ENCODE measurements around the gene FAM131A. TPM values are rescaled to one million over a fixed set of nuclear protein-coding genes. Genes with fewer than 3 reads are reported as not detected.

Gene FAM131A
- total RNA-seq, 1 donor from 2014 or later, result 6.7 TPM

DNA sequence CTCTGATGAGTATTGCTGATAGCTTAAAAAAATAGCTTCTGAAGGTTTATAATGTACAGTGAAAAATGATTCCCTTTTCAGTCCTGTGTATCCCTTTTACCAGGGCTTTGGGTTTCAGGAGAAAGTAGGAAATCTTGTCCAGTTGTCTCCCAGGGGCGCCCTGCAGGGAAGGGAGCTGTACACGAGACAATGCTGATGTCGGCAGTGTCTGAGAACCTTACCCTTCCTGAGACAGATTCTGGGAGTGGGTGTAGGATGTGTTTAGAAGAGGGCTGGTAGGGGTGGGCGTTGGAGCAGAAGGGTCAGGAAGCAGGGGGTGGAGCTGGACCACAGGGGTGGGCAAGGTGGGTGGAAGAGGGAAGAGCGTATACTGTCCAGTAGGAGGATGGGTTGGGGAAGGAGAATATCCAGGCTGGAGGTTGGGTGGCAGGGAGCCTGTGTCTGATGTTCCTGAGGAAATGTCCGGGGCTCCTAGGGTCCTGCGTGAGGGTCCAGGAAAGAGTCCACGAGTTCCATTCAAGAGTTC lies 35.0 kb downstream of the FAM131A start:
- intact Hi-C loops (cut with micrococcal nuclease), result loop anchor here (5.0 kb wide), 1 partner anchor 405 kb away; no protein-coding TSS in a partner anchor

GRCh38 chr3:184372911-184373310 lies 35.5 kb downstream of the FAM131A start:
- intact Hi-C loops (cut with micrococcal nuclease), result loop anchor here (5.0 kb wide), 1 partner anchor 404 kb away; no protein-coding TSS in a partner anchor

DNA sequence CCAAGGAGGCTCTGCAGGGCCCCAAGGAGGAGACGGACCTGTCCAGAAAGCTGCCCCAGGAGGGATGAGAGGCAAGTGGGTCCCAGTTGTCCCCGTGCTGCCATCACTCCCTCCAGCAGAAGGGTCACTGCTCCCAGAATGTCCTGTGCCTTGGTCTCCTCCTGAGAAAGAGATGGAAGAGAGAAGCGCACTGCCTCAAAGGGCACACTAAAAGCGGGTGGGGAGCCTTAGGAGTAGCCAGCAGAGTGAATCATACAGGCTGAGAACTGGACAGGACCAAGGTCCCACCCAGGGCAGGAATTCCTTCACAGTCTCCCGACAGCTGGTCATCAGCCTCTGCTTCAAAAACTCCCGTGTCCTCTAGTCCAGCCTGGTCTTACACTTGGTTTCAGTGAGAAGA lies 36.0 kb downstream of the FAM131A start:
- intact Hi-C loops (cut with micrococcal nuclease), result loop anchor here (5.0 kb wide), 1 partner anchor 404 kb away; no protein-coding TSS in a partner anchor

GRCh38 chr3:184375747-184376461 lies 38.5 kb downstream of the FAM131A start:
- intact Hi-C loops (cut with micrococcal nuclease), result no loop called here

GRCh38 chr3:184377374-184377773 lies 40.0 kb downstream of the FAM131A start:
- intact Hi-C loops (cut with micrococcal nuclease), result no loop called here

- intact Hi-C loops (cut with micrococcal nuclease), result no loop called here
Measured at GRCh38 chr3:184377882-184378445, 40.6 kb downstream of the FAM131A start, which contains the start of gene THPO. Gene THPO (minus strand): TSS chr3:184378207. CDS start chr3:184376259, 1,948 bp downstream.

DNA sequence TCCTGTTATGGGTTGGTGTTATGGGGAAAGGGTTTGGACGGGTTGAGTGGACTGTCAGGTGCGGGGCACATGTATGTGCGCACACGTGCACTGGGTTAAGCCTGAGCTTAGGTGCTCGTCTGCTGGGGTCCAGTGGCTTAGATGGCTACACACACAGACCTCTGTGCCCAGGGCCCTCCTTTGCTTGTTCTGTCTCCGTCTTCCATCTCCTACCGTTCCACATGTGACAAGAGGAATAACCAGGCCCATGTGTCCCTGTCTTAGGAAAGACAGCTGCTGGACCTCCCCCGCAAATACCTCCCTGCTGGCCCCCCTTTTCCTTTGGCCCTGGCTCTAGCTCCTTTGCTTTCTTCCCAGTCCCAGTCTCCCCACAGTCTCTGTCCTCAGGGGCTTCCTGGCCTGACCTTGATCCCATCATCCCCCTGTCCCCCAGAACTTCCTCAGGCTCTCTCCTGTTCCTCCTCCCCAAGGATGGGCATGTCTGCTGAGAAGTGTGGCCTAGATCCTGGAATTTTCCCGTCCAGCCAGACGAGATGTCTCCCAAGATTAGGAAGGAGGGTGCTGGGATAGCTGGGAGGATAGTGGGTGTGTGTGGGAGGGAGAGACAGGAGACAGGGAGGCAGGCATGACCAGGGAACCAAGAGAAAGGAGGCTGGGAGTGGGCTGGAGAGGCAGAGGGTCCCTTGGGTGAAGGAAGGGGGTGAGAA lies 41.4 kb downstream of the FAM131A start:
- intact Hi-C loops (cut with micrococcal nuclease), result no loop called here

DNA sequence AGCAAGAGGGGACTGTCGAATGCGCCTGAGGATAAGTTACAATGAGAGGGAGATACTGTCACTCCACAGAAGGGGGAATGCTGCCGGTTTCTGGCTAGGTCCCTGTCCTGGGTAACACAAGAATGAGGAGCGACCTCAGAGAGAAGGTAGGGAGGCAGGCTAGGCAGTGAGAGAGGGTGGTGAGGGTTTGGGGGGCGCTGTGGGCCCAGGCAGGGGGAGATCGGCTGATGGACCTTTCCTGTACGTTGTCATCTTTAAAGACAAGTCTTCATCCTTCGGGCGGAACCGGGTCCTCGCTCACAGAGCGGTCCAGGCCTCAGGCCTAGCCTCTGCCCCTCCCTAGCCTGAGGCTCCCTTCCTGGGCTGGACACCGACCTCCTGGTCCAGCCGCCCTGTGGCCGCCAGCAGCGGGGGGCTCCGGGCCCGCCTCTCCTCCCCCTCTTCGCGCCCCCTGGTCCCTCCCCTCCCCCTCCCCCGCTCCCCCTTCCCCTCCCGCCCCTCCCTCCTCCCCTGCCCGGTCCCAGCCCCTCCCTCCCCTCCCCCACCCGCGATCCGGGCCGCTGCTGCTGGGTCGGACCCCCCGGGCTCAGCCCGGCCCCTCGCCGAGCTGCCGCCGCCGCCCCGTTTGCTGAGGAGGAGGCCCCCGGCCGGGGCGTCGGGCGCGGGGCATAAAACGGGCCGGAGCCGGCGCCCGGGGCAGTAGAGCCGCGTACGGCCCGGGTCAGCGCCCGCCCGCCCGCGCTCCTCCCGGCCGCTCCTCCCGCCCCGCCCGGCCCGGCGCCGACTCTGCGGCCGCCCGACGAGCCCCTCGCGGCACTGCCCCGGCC lies 42.2 kb downstream of the FAM131A start, which contains the start of gene CHRD:
Gene CHRD (plus strand): TSS at position 697 of the 827 bp plus-strand sequence. CDS start 265 bp downstream, outside the sequence.
- intact Hi-C loops (cut with micrococcal nuclease), result no loop called here

- intact Hi-C loops (cut with micrococcal nuclease), result no loop called here
Measured at GRCh38 chr3:184380185-184380626, 42.8 kb downstream of the FAM131A start.

DNA sequence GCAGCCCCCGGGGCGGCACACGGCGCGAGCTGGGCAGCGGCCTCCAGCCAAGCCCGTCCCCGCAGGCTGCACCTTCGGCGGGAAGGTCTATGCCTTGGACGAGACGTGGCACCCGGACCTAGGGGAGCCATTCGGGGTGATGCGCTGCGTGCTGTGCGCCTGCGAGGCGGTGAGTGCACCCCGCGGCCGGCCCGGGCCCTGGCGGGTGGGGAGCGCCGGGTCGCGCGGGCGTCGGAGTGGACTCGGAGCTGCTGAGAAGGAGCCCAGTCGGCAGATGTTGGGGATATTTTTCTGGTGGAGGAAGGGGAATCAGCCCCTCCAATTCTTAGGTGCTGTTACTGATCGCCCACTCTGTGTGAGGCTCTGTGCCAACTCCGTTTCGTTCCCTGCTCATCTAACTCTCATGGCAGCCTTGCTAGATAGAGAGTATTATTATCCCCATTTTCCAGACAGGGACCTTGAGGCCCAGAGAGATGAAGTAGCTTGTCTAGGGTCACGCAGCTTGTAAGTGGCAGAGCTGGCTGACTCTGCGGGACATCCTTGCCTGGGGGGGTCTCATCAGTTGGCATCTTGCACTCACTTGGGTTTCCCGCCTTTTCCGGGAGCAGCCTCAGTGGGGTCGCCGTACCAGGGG lies 43.3 kb downstream of the FAM131A start:
- intact Hi-C loops (cut with micrococcal nuclease), result no loop called here

- intact Hi-C loops (cut with micrococcal nuclease), result no loop called here
Measured at GRCh38 chr3:184381261-184382224, 44.1 kb downstream of the FAM131A start.

DNA sequence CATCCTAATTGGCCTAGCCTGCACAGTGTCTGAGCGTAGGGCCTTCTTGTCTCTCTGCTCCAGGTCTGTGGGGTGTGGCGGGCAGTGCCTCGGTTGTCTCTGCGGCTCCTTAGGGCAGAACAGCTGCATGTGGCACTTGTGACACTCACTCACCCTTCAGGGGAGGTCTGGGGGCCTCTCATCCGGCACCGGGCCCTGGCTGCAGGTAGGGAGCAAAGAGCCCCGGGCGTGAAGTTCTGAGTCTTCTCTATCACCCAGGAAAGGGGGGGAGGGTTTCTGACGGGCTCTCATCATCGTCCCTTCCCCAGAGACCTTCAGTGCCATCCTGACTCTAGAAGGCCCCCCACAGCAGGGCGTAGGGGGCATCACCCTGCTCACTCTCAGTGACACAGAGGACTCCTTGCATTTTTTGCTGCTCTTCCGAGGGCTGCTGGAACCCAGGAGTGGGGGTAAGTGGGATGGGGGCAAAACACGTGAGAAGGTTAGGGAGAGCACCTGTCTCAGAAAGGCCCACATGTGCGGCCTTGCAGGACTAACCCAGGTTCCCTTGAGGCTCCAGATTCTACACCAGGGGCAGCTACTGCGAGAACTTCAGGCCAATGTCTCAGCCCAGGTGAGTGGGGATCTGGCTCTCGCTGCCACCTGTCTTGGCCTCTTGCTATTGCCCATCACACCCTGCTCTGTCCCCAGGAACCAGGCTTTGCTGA lies 45.1 kb downstream of the FAM131A start:
- intact Hi-C loops (cut with micrococcal nuclease), result no loop called here

GRCh38 chr3:184383033-184383740 lies 45.8 kb downstream of the FAM131A start:
- intact Hi-C loops (cut with micrococcal nuclease), result no loop called here

DNA sequence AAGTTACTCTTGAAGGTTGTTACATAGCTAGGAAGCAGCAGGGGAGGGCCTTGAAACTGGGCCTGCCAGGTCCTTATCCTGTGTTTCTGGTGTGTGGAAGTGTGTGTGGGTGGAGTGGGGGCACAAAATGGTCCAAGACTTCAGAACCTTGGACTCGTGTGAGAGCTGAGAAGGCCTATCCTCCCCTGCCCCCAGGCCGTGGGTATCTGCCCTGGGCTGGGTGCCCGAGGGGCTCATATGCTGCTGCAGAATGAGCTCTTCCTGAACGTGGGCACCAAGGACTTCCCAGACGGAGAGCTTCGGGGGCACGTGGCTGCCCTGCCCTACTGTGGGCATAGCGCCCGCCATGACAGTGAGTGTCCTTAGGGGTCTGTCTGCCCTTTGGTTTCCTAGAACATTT lies 46.9 kb downstream of the FAM131A start:
- intact Hi-C loops (cut with micrococcal nuclease), result no loop called here

DNA sequence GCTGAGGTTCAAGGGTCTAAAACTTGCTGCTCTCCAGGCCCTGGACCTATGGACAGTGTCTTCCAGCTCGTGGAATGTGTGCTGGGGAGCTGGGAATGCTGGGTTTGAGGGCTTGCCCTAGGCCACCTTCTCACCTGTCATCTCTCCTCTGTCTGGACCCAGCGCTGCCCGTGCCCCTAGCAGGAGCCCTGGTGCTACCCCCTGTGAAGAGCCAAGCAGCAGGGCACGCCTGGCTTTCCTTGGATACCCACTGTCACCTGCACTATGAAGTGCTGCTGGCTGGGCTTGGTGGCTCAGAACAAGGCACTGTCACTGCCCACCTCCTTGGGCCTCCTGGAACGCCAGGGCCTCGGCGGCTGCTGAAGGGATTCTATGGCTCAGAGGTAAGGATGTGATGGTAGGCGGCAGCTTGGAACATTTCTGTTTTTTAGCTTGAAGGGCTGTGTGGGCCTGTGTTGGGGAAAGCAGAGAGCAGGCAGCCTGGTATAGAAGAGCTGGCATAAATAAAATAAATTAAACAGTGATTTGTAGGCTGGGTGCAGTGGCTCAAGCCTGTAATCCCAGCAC lies 47.5 kb downstream of the FAM131A start:
- intact Hi-C loops (cut with micrococcal nuclease), result no loop called here

GRCh38 chr3:184386047-184386806 lies 48.8 kb downstream of the FAM131A start:
- intact Hi-C loops (cut with micrococcal nuclease), result no loop called here
